GM19468 (cell line): ENCODE data around the gene ARPC1B.
A peak's percentile ranks its signal among the peaks of the same experiment; 100 is the strongest.
"Not testable (repeated sequence)": the region's sequence is repeated elsewhere in the genome, so short reads cannot be mapped to it uniquely, and the experiment has no call there.

Experiments
- ATAC-seq: cut with Tn5 transposase; IDR thresholded peaks from one replicate; pipeline ENCODE4 v1.9.1; 2021; ENCODE audit warnings: mild to moderate bottlenecking, moderate library complexity, moderate number of reproducible peaks; ENCODE audit not compliant: unreplicated experiment; ENCODE audit errors: extremely low read depth

ARPC1B gene

GRCh38 chr7:99374111-99375064 is at the start of gene ARPC1B:
Gene ARPC1B (plus strand): TSS chr7:99374730. CDS start chr7:99385715, 10,985 bp downstream.
- peak; percentile 53 for ATAC-seq

- no peak for ATAC-seq
These were observed 49.5 kb upstream of the ARPC1B start for GRCh38 chr7:99325001-99325493.

- peak; percentile 70 for ATAC-seq
These were observed 48.7 kb upstream of the ARPC1B start, which contains the start of gene ARPC1A for GRCh38 chr7:99325592-99326407. Gene ARPC1A (plus strand): TSS chr7:99325898. CDS start chr7:99333354, 7,456 bp downstream.

GRCh38 chr7:99326408-99326782 is 48.1 kb upstream of the ARPC1B start:
- ATAC-seq, result no peak

- not testable (repeated sequence) for ATAC-seq
These were observed 44.1 kb upstream of the ARPC1B start for GRCh38 chr7:99330314-99330961.

GRCh38 chr7:99331002-99331401 is 43.5 kb upstream of the ARPC1B start:
- ATAC-seq, result no peak

- ATAC-seq, result no peak
These were observed 34.9 kb upstream of the ARPC1B start for GRCh38 chr7:99339595-99339994.

- ATAC-seq, result no peak
These were observed 33.9 kb upstream of the ARPC1B start for GRCh38 chr7:99340659-99341058.

- no peak for ATAC-seq
These were observed 30.4 kb upstream of the ARPC1B start for GRCh38 chr7:99344061-99344647.

GRCh38 chr7:99350641-99351040 is 23.9 kb upstream of the ARPC1B start:
- ATAC-seq, result not testable (repeated sequence)

- no peak for ATAC-seq
These were observed 22.3 kb upstream of the ARPC1B start for GRCh38 chr7:99352247-99352646.

- no peak for ATAC-seq
These were observed 19.4 kb upstream of the ARPC1B start for GRCh38 chr7:99355098-99355497.

GRCh38 chr7:99357701-99358490 is 16.6 kb upstream of the ARPC1B start:
- ATAC-seq, result no peak

GRCh38 chr7:99358521-99358920 is 16.0 kb upstream of the ARPC1B start:
- ATAC-seq, result not testable (repeated sequence)

GRCh38 chr7:99359465-99360154 is 14.9 kb upstream of the ARPC1B start:
- no peak for ATAC-seq

GRCh38 chr7:99362801-99363200 is 11.7 kb upstream of the ARPC1B start:
- no peak for ATAC-seq

- no peak for ATAC-seq
These were observed 11.2 kb upstream of the ARPC1B start for GRCh38 chr7:99363286-99363685.

GRCh38 chr7:99365318-99366141 is 9.0 kb upstream of the ARPC1B start:
- no peak for ATAC-seq
